Muscle of leg (tissue), 11 donors: ENCODE data around the gene NUP188. TPM values are rescaled to one million over a fixed set of nuclear protein-coding genes. Genes with fewer than 3 reads are reported as not detected.
"Not testable (repeated sequence)": the region's sequence is repeated elsewhere in the genome, so short reads cannot be mapped to it uniquely, and the experiment has no call there.

Experiments used
- DNase-seq: peaks from one replicate; pipeline ENCODE4 v3.0.0; 2013
- H3K27ac ChIP-seq: one replicate; pipeline ENCODE4 v1.5.1; 2013; ENCODE audit warnings: mild to moderate bottlenecking, low read length, control low read depth
- H3K27me3 ChIP-seq: one replicate; pipeline ENCODE4 v1.6.1; 2013; ENCODE audit warnings: low read length; ENCODE audit not compliant: control insufficient read depth, insufficient read depth
- H3K36me3 ChIP-seq: one replicate; pipeline ENCODE4 v1.6.1; 2013; ENCODE audit warnings: low read length; ENCODE audit not compliant: control insufficient read depth, insufficient read depth
- H3K4me1 ChIP-seq: one replicate; pipeline ENCODE4 v1.6.1; 2013; ENCODE audit warnings: low read length; ENCODE audit not compliant: control insufficient read depth, insufficient read depth
- H3K4me3 ChIP-seq: one replicate; pipeline ENCODE4 v1.5.1; 2013; ENCODE audit warnings: low read length, control low read depth
- H3K9me3 ChIP-seq: replicated peaks from 2 replicates; pipeline ENCODE4 v1.6.1; 2013; ENCODE audit warnings: low read depth, low read length; ENCODE audit not compliant: control insufficient read depth
- WGBS: methylation state at CpG from one replicate; pipeline ENCODE4 v1.1.5; 2013; ENCODE audit warnings: missing lambda C conversion rate; ENCODE audit not compliant: insufficient coverage; 5-methylcytosine and 5-hydroxymethylcytosine counted together
- polyA plus RNA-seq, 8 donors: library from polyadenylated mRNA; unstranded; fragments of 120-200 nt; gene quantifications; one replicate each; pipeline versions ENCODE4 v1.2.1 to v1.2.3, GENCODE V29; 2013; ENCODE audit warnings: inconsistent platforms in 1 of 8, low replicate concordance in 1 of 8; ENCODE audit not compliant: insufficient read length in 8 of 8, insufficient read depth in 1 of 8
- total RNA-seq: library from RNA; stranded (reverse); fragments of 120-200 nt; gene quantifications from one replicate; pipeline ENCODE4 v1.2.4, GENCODE V29; 2013

NUP188 gene
- total and polyA plus RNA-seq, 9 donors, result 21.7 to 41.5 (median 34.3) TPM

- peaks cover 40% of the 10 kb centered on the region for H3K36me3 ChIP-seq
- H3K9me3 ChIP-seq, H3K27ac ChIP-seq, H3K4me3 ChIP-seq, H3K27me3 ChIP-seq, DNase-seq: not testable (repeated sequence)
- peaks cover 15% of the 10 kb centered on the region for H3K4me1 ChIP-seq
- WGBS, result 77% methylated on average over 3 of the region's 7 CpGs
Measured at GRCh38 chr9:128944966-128945365, 2.5 kb upstream of the NUP188 start.

GRCh38 chr9:128945798-128946501 lies 1.5 kb upstream of the NUP188 start:
- no peak for DNase-seq
- H3K4me1 ChIP-seq, result peaks cover 15% of the 10 kb centered on the region
- no peaks in the 10 kb centered on the region for H3K27me3 ChIP-seq
- 95% methylated on average over 15 of the region's 19 CpGs for WGBS
- H3K4me3 ChIP-seq, result no peak overlapping the region
- H3K27ac ChIP-seq, result no peak overlapping the region
- no peaks in the 10 kb centered on the region for H3K9me3 ChIP-seq
- H3K36me3 ChIP-seq, result peaks cover 42% of the 10 kb centered on the region

GRCh38 chr9:128946571-128947276 lies 775 bp upstream of the NUP188 start:
- peak; percentile 27 for DNase-seq
- Histone ChIP-seq H3K4me1 (peaks cover 15% of the 10 kb centered on the region), H3K27me3 (no peaks in the 10 kb centered on the region), H3K27ac (peak overlapping the region; percentile 79), H3K4me3 (peak overlapping the region; percentile 99), H3K36me3 (peaks cover 35% of the 10 kb centered on the region), H3K9me3 (no peaks in the 10 kb centered on the region)
- 28% methylated on average over 28 of the region's 30 CpGs for WGBS

- Histone ChIP-seq H3K4me3 (peak overlapping the region; percentile 99), H3K36me3 (peaks cover 35% of the 10 kb centered on the region), H3K27ac (peak overlapping the region; percentile 79), H3K9me3 (no peaks in the 10 kb centered on the region), H3K4me1 (peaks cover 15% of the 10 kb centered on the region), H3K27me3 (no peaks in the 10 kb centered on the region)
- DNase-seq, result no peak
- 0% methylated on average over 19 of the region's 20 CpGs for WGBS
Measured at GRCh38 chr9:128947277-128947526, 297 bp upstream of the NUP188 start.

GRCh38 chr9:128961403-128961802 lies 13.9 kb downstream of the NUP188 start:
- not testable (repeated sequence) for H3K4me1 ChIP-seq, DNase-seq, H3K27me3 ChIP-seq, H3K27ac ChIP-seq, H3K4me3 ChIP-seq, H3K9me3 ChIP-seq
- WGBS, result no CpG with 5 or more reads among the region's 9 CpGs
- peaks cover 33% of the 10 kb centered on the region for H3K36me3 ChIP-seq

- Histone ChIP-seq H3K27me3 (no peaks in the 10 kb centered on the region), H3K9me3 (no peaks in the 10 kb centered on the region), H3K4me1 (no peaks in the 10 kb centered on the region), H3K4me3 (no peak overlapping the region), H3K27ac (no peak overlapping the region), H3K36me3 (peaks cover 61% of the 10 kb centered on the region)
- no peak for DNase-seq
- 100% methylated on average over 2 of the region's 5 CpGs for WGBS
Measured at GRCh38 chr9:128969491-128969890, 22.0 kb downstream of the NUP188 start.

GRCh38 chr9:128972956-128973355 lies 25.5 kb downstream of the NUP188 start:
- no CpG with 5 or more reads among the region's 4 CpGs for WGBS
- H3K9me3 ChIP-seq, result no peaks in the 10 kb centered on the region
- H3K4me1 ChIP-seq, result no peaks in the 10 kb centered on the region
- no peak overlapping the region for H3K27ac ChIP-seq
- no peaks in the 10 kb centered on the region for H3K27me3 ChIP-seq
- H3K4me3 ChIP-seq, result no peak overlapping the region
- H3K36me3 ChIP-seq, result peaks cover 78% of the 10 kb centered on the region
- no peak for DNase-seq

- DNase-seq, result no peak
- H3K4me3 ChIP-seq, result no peak overlapping the region
- peaks cover 80% of the 10 kb centered on the region for H3K36me3 ChIP-seq
- no peaks in the 10 kb centered on the region for H3K9me3 ChIP-seq
- no peak overlapping the region for H3K27ac ChIP-seq
- WGBS, result no CpG with 5 or more reads among the region's 3 CpGs
- H3K27me3 ChIP-seq, result no peaks in the 10 kb centered on the region
- no peaks in the 10 kb centered on the region for H3K4me1 ChIP-seq
Measured at GRCh38 chr9:128979111-128979510, 31.6 kb downstream of the NUP188 start.

- H3K27me3 ChIP-seq, result no peaks in the 10 kb centered on the region
- DNase-seq, result no peak
- H3K4me1 ChIP-seq, result peaks cover 7% of the 10 kb centered on the region
- 93% methylated on average over 3 of the region's 8 CpGs for WGBS
- H3K4me3 ChIP-seq, result no peak overlapping the region
- peaks cover 67% of the 10 kb centered on the region for H3K36me3 ChIP-seq
- H3K27ac ChIP-seq, result no peak overlapping the region
- H3K9me3 ChIP-seq, result no peaks in the 10 kb centered on the region
Measured at GRCh38 chr9:128983536-128983935, 36.0 kb downstream of the NUP188 start.

GRCh38 chr9:128986671-128987070 lies 39.2 kb downstream of the NUP188 start:
- no peak overlapping the region for H3K27ac ChIP-seq
- WGBS, result 100% methylated on average over 5 of the region's 5 CpGs

More at GRCh38 chr9:128986671-128987070, 39.2 kb downstream of the NUP188 start:
- Histone ChIP-seq H3K27me3 (no peaks in the 10 kb centered on the region), H3K36me3 (peaks cover 65% of the 10 kb centered on the region), H3K9me3 (no peaks in the 10 kb centered on the region), H3K4me3 (no peak overlapping the region), H3K4me1 (peaks cover 7% of the 10 kb centered on the region)
- DNase-seq, result no peak
